HG03159 (cell line): ENCODE results near the gene TFAP2A.

Experiments
- ATAC-seq: cut with Tn5 transposase; IDR thresholded peaks from one replicate; pipeline ENCODE4 v1.9.1; 2021; ENCODE audit warnings: mild to moderate bottlenecking, moderate library complexity; ENCODE audit not compliant: unreplicated experiment

TFAP2A gene

DNA sequence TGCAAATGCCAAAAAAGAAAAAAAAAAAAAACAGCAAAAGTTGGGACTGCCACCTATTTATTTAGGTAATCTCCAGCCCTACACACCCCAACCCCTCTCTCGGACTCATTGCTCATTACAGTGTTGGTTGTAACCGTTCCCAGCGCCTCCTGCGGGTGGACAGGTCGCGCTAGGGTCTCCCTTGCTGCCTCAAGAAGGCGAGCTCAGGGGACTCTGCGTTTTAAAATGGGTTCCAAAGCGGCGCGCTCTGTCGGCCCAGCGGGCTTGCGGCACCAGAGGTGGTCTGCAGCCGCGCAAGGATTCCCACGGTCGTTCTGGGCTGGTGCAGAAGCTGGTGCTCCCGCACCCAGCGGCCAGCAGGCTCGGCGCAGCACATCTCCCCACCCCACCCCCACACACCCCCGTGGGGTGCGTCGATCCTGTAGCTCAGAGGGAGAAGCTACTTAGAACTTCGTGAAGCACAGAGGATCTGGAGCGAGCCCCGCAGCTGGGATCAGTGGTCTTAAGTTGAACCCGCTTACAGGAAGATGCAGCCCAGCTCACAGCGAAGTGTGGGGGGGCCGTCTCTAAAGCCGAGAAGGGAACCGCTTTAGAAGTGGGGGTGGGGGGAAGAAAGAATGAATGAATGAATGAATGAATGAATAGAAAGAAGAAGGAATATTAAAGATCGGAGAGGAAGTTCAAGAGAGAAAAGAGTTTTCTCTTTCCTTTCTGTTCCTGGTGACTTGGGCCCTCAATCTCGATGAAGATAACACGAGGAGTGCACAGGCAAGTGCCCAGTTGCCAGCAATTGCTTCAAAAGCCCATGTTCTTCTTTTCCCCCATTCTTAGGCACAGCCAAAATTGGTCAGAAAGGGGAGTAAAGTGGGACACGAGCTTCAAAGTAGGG lies 780 bp downstream of the TFAP2A start:
- ATAC-seq = no peak

DNA sequence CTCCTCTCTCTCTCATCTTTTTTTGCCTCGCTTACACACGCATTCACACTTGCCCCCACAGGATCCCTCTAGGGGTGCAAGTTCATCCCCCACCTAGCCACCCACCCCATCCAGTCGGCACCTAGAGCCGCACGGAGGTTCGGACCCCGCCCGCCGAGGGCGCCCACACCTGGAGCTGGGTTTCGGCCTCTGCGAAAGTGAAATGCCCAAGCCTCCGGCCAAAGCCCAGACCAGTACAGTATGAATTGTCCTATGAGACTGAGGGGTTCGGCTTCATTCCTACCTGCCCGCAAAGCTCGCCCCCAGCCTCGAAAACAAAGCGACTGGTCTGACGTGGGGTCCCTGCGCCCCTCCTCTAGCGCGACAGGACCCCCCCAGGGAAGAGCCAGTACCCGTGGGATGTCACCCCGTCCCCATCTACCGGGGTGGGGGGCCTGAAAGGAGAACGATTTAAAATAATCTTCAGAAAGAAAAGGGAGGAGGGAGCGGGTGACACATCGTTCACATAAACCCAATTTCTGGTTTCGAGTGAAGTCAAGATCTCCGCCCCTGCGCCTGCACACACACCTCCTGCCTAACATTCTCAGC lies 1.5 kb downstream of the TFAP2A start:
- peak; percentile 31 for ATAC-seq

DNA sequence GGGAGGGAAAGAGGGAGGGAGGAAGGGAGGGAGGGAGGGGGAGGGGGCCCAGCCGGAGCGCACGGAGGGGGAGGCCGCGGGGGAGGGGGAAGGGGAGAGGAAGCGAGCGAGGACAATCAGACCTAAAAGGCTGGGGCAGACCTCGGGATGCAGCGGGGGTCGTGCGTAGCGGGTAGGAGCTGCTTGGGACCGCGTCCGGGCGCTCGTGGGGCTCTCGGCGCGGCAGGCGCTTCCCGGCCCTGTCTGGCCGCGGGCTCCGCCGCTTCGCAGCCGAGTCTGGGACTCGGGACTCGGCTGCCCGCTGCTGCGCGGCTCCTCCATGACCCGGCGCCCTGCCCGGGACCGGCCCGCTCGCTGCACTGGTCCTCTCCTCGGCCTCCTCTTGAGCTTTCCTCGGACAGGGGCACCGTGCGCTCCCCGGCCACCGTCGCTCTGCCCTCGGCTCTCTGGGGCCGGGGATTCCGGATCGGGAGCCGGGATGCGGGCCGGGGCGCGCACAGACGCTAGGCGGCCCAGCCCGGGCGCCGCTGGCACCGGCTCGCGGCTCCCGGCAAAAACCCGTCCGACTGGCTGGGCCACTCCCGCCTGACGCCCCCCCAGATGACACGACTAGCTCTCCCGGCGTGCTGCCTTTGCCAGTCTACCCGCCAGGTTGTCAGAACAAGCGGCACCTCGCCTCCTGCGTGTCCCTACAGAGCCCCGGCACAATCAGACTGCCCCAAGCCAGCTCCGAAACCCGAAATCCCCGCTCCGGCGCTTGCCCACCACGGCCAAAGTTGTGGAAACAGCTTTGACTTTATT lies 2.2 kb downstream of the TFAP2A start:
- ATAC-seq = peak; percentile 35

DNA sequence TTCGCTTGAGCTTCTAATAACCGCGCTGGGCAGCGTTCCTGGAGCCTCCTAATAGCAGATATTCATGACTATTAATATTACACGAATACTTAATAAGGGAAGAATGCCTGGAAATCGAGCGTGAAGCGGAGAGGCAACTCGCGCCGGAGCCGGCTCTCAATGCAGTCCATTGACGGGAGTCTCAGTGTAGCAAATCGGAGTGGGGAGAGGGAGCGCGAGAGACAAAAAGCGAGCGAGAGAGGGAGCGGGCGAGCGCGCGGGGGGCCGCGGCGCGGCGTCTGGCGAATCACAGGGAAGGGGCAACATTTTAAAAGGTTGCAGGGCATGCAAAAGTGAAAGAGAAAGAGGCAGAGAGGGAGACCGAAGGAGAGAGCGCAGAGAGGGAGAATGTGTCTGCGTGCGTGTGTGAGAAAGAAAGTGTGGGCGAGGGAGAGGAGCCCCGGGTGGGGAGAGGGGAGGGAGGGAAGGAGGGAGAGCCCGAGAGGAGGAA lies 2.9 kb downstream of the TFAP2A start:
- peak; percentile 47 for ATAC-seq

DNA sequence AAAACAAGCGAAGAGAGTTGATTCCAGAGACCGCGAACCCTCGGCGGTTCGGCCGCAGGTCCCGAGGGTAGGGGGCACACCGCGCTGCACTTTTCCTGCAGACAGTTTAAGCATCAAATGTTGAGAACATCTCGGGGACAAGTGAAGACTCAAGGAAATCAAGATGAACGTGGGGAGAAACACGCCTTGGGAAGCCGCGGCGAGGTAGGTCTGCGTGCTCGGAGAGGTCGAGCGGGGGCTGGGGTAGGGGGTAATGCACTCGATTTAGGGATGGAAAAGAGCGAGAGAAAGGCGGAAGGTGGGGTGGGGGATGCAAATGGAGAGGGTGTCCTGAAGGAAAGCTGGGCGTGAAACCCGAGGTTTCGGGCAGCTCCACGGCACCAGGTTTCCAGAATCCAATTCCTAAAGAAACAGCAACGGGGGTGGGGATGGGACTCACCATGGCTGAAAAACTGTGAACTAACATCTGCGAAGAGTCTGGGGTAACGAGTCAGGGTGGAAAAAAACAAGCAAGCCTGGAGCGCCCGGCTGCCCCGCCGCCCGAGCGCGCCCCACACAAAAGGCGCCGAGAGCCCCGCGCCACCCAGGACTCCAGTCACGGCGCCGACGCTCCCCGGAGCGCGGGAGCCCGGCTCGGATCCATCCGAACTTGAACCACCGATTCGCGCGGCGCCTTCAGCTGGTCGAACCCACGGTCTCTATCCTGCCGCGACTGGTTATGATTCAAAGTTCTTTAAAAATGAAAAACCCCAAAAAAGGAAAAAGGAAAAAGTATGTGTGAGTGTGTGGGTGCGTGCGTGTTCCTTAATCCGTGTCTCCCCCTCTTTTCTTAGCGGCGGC lies 3.5 kb downstream of the TFAP2A start:
- ATAC-seq = peak; percentile 18

DNA sequence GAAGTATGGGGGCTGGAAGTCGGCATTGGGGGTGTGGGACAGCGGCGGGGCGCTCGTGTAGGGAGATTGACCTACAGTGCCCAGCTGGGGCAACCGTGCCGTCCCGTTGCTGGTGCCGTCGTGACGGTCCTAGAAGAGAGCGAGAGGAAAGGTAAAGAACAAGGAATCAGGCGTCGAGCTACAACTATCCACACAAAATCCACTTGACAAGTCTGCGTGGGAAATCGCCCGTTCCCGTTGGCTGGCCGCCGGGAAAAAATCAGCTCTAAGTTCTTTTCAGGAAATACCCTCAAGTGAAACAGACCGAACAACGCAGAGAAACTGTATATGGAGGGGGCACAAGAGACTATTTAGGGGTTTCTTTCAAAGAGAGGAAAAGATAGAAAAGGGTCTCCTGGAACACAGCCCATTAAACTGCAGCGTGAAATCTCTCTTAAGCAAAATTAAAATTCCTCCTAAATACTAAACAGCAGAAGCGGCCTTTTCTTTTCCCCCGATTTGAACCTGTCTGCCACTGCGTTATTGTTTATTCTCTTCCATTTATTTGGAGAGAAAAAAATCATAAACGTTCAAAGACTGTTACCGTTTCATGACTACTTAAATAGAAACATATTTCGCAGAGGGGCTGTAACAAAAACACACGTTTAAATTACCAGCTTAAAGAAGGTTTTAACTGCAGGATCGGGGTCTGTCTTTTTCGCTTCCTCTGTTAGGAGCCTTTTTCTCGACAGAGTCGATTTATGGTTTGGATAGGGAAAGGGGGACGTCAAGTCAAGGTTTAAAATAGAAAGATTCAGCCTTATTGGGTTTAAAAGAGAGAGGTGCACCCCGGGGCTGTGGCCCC lies 4.4 kb downstream of the TFAP2A start:
- no peak for ATAC-seq

DNA sequence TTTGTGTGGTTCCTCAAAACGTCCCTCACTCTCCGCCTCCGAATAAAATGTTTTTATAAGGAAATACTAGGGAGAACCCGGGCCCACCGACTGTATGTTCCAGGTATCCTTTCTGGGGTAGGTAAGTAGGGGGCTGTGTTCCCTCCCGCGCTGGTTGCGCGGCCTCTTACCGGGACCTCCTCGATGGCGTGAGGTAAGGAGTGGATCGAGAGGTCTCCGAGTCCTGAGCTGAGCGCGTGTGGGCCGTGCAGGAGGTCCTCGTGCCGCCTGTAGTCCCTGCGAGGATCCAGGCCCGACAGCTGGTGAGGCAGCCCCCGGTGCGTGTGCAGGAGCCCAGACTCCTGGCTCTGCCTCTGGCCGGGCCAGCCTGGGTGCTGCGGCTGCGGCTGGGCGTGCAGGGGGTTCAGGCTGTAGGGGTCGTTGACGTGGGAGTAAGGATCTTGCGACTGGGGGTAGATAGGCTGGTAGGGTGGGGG lies 5.1 kb downstream of the TFAP2A start:
- ATAC-seq = no peak

DNA sequence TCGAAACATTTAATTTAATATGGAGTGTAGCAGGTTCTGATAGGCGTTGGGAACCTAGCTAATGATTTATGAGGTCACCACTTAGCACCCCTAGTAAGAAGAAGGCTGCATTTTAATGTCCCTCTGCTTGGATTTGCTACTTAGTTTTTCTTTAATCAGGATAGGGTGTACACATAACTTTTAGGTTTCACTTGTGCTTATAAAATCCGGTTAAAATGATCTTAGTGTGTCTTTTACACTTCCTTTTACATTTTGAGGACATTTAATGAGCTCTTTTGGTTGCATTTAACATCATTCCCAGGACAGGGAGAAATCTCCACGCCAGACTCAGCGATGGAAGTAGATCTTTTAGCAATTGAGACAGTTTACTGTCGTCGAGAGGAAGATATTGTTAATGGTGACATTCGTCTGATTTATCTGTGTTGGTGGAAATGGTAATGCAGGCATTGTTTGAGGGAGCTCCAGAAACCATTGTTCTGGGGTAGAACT lies 5.6 kb downstream of the TFAP2A start:
- ATAC-seq = no peak

DNA sequence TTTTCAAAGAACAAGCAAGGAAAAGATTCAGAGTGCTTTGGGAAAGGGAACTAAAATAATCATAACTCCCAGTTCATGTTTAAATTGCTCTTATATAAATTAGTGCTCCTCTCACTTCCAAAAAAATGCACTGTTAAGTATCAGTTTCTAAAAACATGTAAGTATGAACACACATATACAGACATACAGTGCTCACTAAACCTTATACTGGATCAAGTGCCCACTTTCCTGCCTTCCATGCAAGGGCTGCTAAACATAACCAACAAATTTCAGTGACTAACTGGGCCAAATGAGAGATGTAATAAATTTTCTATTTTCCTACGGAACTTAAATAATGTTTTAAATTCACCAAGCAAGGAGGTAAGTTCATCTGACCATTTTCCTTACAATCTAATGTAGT lies 6.4 kb downstream of the TFAP2A start:
- no peak for ATAC-seq

DNA sequence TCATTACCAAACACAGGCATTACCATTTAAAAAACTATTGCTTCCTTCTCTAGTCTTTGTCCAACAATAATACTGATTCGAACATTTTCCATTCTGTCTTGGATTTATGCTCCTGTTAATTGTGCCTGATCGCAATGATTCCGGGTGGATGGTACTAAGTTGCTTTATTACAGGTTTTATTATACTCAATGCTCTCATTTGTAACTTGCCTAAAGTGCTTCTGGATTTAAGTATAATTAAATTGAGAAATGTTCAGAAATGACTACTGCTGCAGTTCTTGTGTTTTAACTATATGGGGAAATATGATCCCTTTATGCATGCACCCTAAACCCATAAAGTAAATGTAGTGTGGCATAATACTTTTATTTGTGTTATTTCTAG lies 7.2 kb downstream of the TFAP2A start:
- no peak for ATAC-seq

DNA sequence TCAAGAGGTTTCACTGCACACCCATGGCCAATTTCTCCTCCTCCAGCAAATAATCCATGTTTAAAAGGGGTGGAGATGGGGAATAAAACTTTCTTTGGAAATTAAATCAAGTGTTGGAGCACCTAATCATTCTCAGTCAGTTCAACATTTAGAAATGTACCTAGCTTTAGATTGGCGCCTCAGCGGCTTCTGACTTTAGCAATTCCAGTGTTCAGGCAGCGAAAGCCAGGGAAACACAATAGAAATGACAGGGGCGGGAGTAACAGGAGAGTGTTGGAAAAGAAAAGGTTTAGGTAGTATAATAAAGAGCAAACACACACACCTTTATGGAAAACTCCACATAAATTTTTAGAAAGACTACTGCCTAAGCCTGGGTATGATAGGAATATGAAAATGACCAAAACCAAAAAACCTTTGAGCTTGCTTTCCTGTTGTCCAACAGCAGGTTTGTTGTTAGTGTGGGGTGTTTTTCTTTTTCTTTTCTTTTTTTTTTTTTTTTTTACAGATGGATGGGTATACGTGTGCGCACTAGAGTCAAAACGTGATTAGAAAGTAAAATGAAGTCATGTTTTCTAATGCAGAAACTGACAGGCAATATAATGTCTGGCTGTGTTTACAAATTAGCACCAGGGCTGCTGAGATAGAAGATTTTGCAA lies 7.7 kb downstream of the TFAP2A start:
- no peak for ATAC-seq

DNA sequence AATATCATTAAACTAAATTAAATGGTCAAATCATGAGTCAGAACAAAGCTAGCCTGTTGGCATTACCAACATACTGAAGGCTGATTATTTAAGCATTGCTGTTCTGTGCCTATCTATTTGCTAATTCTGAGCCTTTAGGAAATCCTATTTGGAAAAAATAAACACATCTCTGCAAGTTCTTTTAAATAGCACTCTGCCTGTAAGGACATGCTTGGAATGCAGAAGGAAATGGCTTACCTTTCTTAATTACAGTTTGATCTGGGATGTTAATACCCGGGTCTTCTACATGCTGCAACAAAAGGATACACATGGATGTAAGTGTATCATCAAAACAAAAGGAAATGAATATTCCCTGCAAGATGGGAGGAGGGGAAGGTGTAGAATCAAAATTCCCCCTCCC lies 8.3 kb downstream of the TFAP2A start:
- no peak for ATAC-seq

DNA sequence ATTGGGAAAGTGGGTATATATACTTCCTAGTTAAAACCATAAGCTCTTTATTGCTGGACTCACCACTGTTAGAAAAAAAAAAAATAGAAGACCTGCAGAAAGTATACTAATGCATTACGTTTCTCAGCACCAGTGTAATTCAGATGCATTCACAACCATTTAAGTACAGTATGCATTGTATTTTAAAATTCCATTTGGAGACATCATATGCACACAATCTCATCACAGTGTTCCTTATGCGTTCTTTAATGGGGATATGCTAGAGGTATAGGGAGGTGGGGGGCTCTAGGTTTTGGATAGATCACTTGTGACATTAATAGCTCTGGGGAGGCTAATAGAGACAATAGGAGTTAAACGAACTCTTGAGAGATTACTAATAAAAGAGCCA lies 9.4 kb downstream of the TFAP2A start:
- no peak for ATAC-seq

DNA sequence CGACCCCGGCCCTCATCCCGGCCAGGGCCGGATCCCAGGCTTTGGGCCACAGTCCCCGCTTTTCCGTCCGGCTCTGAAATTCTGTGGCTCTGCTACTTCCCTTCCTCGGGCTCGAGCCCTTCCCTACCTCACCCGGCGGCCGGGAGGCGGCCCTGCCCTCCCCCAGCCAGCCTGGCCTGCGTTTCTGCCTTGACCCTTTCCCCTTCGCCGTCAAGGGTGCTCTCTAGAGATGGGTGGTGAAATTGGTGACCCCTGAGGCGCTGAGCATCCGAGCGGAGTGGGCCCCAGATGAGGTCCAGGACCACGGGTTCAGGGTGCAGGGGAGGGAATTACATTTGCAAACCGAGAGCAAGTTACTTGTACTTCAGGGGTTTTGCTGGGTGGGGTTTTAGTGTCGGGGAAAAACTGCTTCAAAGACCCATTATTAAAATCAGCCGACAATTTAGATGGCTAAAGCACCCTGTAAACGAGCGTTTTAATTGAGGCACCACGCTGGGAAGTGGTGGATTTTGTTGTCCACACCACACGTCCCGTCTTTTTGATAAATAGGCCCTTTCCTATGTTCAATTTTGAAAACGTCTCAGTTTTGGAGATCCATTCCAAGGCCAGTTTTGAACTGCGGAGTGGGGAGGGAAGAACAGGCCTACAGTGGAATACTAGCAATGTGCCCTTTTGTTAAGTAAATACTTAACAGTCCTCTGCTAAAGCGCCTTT lies 9.9 kb downstream of the TFAP2A start:
- no peak for ATAC-seq

DNA sequence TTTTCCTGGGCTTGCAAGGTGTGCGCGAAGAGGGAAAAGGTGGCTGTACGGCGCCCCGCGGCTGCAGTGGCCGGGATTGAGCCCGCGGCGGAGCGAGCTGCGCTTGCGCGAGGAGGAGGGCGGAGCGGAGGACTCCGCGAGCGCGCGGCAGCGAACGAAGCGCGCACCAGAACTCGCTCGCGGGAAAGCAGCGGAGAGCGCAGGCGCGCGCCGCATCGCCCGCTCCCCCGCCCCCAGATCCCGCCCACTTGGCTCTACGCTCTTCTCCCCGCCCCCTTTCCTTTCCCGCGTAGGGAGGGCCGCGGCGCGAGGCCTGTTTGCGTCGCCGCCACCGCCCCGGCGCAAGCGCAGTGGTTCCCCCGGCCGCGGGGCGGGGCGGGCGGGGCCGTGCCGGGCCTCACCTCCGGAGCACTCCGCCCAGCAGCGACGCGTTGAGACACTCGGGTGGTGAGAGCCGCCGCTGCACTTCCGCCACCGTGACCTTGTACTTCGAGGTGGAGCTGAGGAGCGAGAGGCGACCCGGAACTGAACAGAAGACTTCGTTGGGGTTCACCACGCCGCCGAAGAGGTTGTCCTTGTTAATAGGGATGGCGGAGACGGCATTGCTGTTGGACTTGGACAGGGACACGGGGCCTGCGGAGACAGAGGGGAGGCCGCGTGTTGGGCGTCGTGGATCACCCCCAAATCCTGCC lies 10.6 kb downstream of the TFAP2A start:
- ATAC-seq = peak; percentile 97

DNA sequence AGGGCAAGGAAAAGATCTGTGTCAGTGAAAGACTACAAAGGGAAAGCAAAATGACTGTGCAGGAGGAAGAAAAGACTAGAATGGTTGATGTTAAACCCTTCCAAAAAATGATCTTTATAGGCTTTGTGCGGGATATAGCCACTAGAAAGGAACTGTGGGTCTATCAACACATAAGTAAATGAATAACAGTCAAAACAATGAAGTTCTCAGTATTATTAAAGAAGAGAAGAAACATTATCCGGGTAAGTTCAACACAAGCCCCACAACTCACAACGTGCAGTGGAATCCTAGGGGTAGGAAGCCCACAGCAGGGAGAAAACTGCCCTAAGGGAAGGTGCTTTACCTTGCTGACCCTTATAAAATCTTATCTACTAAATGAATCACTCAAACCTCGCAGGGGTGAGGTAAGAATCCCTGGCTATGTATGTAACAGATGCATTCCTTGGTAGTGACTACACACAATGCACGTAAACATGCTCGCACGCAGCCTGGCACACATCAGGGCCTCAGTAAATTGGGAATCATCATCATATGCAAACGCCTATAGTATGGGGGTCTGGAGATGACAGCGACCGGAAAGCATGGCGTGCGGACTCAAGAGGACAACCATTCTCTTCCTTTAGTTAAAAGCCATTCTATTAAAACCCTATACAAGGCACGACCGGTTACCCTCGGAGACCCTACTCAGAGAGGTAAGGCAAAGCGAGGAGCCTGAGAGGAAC lies 11.3 kb downstream of the TFAP2A start:
- peak; percentile 22 for ATAC-seq

DNA sequence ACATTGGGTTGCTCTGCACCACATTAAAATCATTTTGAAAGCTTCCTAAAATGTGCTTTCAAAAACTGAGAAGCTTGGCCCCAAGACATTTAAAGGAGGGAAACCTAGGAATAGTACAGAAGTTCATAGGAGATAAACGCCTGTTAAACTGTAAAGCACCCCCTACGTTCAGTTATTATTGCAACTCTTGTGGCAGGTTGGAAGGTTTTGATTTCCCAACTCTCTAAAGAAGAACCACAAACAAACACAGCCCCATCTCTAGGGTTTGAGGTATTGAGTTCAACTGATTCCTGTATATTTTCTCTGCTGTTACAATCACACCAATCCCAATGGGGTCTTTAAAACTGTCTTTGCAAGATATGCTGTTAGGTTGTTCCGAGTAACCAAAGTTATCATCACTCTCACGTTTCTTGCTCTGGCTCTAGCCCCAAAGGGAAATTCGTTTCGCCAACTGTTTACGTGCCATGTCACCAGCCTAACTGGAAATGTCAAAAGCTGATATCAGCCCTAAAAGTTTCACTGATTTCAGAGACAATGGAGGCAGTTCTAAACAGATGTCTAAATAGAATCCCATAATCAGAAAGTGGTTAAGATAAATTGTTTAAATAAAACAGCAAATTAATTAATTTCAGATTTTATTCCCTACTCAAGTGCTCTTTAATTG lies 12.1 kb downstream of the TFAP2A start:
- ATAC-seq = no peak
